ENCODE measurements around the gene TACC2.

TACC2 gene

DNA sequence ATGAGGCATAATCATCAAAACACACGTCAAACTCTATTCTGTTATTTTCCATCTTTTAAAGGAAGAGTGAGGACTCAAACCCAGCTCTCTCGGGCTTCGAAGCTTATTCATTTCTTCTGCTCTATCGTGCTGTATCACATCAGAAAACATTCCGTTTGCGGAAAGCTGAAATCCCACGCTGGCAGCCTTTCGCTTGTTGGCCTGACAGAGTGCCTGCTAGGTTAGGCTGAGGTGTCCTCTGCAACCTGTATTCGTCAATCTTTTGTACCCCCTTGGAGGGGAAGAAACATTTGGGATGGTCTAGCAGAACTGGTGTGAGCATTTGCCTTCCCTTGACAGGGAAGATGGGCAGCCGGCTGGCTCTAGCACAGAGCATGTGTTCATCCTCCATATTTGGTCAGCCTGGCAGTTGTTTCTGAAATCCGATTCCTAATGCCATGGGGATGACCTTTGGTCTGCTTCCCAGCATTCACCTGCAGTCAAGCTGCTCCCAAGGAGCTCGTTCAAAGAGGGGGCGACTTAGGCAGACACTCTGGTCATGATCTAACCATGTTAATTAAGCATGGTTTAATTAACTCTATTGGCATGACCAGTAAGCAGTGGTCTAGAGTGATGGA, 55.2 kb downstream of the TACC2 start:
- TF ChIP-seq, protein P1, sequence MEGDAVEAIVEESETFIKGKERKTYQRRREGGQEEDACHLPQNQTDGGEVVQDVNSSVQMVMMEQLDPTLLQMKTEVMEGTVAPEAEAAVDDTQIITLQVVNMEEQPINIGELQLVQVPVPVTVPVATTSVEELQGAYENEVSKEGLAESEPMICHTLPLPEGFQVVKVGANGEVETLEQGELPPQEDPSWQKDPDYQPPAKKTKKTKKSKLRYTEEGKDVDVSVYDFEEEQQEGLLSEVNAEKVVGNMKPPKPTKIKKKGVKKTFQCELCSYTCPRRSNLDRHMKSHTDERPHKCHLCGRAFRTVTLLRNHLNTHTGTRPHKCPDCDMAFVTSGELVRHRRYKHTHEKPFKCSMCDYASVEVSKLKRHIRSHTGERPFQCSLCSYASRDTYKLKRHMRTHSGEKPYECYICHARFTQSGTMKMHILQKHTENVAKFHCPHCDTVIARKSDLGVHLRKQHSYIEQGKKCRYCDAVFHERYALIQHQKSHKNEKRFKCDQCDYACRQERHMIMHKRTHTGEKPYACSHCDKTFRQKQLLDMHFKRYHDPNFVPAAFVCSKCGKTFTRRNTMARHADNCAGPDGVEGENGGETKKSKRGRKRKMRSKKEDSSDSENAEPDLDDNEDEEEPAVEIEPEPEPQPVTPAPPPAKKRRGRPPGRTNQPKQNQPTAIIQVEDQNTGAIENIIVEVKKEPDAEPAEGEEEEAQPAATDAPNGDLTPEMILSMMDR (IDR thresholded peaks at IDR 0.05; ENCODE audit: low read depth, low read length), result no peak

DNA sequence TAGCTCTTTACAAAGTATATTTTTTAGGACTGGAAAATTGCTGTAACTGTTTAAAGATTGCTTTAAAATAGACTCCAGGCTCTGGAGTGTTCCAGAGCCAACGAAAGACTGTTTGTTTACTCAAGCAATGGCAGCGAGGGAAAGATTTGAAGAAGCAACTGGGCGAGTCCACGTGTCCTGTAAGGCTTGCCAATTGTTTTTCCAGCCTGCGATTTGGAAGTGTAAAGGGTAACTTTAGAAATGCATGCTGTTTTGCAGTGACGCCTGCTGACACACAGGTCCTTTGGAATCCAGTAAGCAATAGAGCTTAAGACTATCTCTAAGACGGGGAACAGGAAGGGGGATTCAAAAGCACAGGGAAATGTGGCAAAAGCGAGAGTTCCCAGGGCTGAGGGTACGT, 55.8 kb downstream of the TACC2 start:
- peak; percentile 20 to 55 for DNase-seq (ENCODE audit: low read depth in 2 of 2)
- H3K4me3 ChIP-seq (replicated peaks in 1 of 2; ENCODE audit: low read depth in 2 of 2, low read length in 2 of 2), result no peak overlapping the region
- TF ChIP-seq, protein P1 (IDR thresholded peaks at IDR 0.05; ENCODE audit: low read depth, low read length), result no peak

More for the DNA sequence above, 55.2 kb downstream of the TACC2 start:
- H3K4me3 ChIP-seq (replicated peaks in 1 of 2; ENCODE audit: low read depth in 2 of 2, low read length in 2 of 2), result no peak overlapping the region
- DNase-seq (ENCODE audit: low read depth in 2 of 2), result peak in 1 of 2 donors; percentile 17

DNA sequence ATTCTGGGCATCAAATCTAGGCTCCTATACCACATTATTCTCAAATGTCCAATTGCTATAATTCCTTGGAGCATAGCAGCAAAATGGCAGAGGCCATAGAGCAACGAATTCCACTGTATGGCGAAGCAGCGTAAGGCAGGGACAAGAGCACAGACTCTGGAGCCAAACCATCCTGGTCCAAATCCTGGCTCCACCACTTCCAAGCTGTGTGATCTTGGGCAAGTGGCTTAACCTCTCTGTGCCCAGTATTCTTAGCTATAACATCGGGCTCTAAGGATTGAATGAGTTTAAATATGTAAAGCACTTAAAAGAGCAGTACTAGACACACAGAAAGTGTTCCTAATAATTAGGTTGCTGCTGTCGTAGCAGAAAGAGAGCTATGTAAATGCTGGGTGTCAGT, 56.2 kb downstream of the TACC2 start:
- no peak overlapping the region for H3K4me3 ChIP-seq (replicated peaks in 1 of 2; ENCODE audit: low read depth in 2 of 2, low read length in 2 of 2)
- TF ChIP-seq, protein P1 (IDR thresholded peaks at IDR 0.05; ENCODE audit: low read depth, low read length), result no peak
- DNase-seq (ENCODE audit: low read depth in 2 of 2), result no peak

DNA sequence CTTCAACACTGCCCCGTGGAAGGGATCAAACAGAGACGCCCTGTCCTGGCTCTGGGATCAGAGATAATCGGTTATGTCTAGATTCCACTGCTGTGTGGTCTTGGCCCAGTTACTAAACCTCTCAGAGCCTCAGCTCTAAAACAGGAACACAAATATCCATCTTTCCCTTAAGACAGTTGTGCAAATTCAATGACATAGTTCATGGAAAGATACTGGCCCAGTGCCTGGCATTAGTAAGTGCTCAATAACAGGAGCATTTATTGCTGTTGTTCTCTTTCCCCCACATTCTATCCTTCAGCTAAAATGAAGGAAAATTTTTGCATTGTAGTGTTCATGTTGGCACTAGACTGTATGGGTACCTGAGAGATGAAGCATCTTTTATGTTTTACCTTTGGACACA, 58.6 kb downstream of the TACC2 start:
- TF ChIP-seq, protein P1 (IDR thresholded peaks at IDR 0.05; ENCODE audit: low read depth, low read length), result no peak

DNA sequence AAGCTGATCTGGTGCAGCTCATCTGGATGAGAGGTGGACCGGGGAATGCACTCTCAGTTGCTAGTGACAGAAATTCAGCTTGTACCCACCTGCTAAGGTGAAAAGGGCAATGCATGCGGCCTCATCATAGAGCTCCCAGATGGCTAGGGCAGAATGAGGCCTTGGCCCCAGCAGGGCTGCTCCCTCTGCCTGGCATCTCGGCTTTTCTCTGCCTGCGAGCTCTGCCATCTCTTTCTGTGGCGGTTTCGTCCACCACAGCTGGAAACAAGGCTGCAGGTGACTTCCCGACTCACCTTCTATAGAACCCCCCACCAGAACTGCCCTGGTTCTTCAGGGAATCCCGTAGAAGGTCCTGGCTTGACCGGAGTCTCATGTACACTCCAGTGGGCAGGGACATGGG, 60.1 kb downstream of the TACC2 start:
- TF ChIP-seq, protein P1 (IDR thresholded peaks at IDR 0.05; ENCODE audit: low read depth, low read length), result no peak
- DNase-seq (ENCODE audit: low read depth in 2 of 2), result no peak

More for the DNA sequence above, 58.6 kb downstream of the TACC2 start:
- no peak for DNase-seq (ENCODE audit: low read depth in 2 of 2)
- no peak overlapping the region for H3K4me3 ChIP-seq (replicated peaks in 1 of 2; ENCODE audit: low read depth in 2 of 2, low read length in 2 of 2)

DNA sequence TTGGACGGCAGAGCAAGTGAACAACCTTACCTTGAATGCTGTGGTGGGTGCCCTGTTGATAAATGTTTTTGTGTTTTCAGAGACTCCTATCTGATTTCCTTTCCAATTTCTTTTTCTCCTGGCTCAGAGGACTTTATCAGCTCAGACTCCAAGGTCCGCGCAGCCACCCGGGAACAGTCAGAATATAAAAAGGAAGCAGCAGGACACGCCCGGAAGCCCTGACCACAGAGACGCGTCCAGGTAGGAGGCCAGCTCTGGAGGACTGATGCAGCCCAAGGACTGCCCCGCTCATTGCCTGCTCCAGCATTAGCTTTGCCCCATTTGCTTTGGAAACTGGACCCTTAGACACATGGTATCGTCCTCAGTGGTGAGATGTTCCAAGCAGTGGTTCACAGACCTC, 61.3 kb downstream of the TACC2 start:
- no peak overlapping the region for H3K4me3 ChIP-seq (replicated peaks in 1 of 2; ENCODE audit: low read depth in 2 of 2, low read length in 2 of 2)
- no peak for DNase-seq (ENCODE audit: low read depth in 2 of 2)
- TF ChIP-seq, protein P1 (IDR thresholded peaks at IDR 0.05; ENCODE audit: low read depth, low read length), result no peak

More for the DNA sequence above, 60.1 kb downstream of the TACC2 start:
- H3K4me3 ChIP-seq (replicated peaks in 1 of 2; ENCODE audit: low read depth in 2 of 2, low read length in 2 of 2), result no peak overlapping the region

DNA sequence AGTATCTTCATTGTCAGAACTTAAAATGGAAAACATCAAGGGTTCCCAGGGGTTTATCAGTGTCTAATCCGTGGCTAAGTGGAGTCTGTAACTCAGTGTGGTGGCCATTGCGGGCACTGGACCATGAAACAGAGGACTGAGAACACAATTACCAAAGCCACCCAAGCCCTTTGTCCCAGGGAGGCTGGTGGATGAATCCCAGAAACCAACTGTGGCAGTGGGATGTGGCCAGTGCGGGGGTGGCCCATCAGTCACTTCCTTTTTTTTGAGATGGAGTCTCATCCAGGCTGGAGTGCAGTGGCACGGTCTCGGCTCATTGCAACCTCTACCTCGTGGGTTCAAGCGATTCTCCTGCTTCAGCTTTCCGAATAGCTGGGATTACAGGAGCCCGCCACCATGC, 61.8 kb downstream of the TACC2 start:
- no peak overlapping the region for H3K4me3 ChIP-seq (replicated peaks in 1 of 2; ENCODE audit: low read depth in 2 of 2, low read length in 2 of 2)
- TF ChIP-seq, protein P1 (IDR thresholded peaks at IDR 0.05; ENCODE audit: low read depth, low read length), result no peak
- no peak for DNase-seq (ENCODE audit: low read depth in 2 of 2)

Measured in cardiac fibroblast (primary cell).